ENCODE measurements around the gene FNDC4.

- TF ChIP-seq CTCF (conservative IDR thresholded peaks at IDR 0.05 in 1 of 2, IDR thresholded peaks at IDR 0.05 in 1 of 2; ENCODE audit: extremely low read depth in 1 of 2, insufficient read depth in 1 of 2, low read depth in 1 of 2, low read length in 2 of 2) (no peak), EZH2 (IDR thresholded peaks at IDR 0.05; ENCODE audit: borderline replicate concordance, low read length) (no peak)
These were observed 2.3 kb upstream of the FNDC4 start for GRCh38 chr2:27497288-27497627.
